HG03060 (cell line): ENCODE results near the gene BAIAP2L2.
"Not testable (repeated sequence)": the region's sequence is repeated elsewhere in the genome, so short reads cannot be mapped to it uniquely, and the experiment has no call there.

ENCODE experiments used
- ATAC-seq: cut with Tn5 transposase; IDR thresholded peaks from one replicate; pipeline ENCODE4 v1.9.1; 2021; ENCODE audit warnings: low read depth, moderate number of reproducible peaks; ENCODE audit not compliant: unreplicated experiment

BAIAP2L2 gene

DNA sequence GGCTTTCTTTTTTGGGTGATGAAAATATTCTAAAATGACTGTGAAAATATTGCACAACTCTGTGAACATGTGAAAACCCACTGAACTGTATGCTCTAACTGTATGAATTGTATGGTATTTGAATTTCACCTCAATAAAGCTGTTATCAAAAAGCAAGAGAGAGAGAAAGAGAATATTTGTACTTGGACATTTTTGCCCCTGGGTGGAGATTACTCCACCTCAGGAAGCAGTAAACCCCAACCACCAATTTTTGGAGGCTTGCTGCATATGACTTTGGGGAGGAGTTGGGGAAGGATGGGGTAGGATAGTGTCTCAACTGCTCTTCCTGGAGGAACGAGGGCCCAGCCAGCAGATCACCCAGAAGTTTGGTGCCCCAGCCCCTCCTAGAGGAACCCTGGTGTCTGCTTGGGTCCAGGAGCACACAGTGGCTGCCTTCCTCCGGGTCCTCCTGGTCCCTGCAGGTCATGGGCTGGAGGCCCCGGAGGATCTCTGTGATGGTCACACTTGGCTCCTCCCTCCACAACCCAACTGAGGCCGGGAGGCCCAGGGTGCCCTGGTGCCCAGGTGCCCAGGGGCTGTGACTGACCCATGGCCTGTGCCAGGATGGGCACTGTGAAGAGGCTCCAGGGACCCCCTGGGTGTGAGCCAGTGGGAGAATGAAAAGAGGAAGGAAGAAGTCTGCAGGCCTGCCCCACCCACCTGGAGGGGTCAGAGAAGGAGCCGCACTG, 68.6 kb downstream of the BAIAP2L2 start:
- no peak for ATAC-seq

DNA sequence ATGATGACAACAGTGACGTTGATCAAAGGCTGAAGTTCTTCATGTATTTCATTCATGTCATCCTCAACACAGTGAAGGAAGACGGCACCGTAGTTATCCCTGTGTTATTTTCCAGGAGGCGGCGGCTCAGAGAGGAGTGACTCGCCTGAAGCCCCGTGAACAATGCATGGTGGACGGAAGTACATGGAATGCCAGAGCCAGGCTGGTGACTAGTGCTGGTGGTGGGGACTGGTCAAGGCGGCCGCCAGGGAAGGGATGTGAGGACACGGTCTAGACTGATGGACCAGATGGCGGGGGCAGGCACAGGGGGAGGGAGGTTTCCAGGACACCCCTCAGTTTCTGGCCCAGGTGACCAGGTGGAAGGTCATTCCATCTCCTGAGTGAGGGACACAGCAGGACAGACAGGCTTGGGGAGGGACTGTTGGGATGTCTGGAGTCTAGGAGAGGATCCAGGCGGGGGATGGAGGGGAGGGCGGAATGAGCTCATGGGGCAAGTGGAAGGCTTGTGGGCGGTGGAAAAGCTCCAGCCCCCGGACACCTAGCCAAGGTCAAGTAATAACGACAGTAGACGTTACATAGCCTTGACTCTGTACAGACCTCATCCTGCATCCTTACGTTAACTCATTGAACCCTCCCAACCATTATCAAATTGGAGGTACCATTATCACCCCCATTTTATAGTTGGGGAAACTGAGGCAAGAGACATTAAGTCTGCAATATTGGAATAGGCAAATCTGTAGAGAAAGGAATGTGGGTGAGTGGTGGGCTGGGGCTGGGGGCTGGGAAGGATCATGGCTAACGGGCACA, 69.3 kb downstream of the BAIAP2L2 start:
- no peak for ATAC-seq

- ATAC-seq = no peak
Measured at GRCh38 chr22:38038890-38039812, 71.3 kb downstream of the BAIAP2L2 start.

- no peak for ATAC-seq
Measured at GRCh38 chr22:38038426-38038825, 72.1 kb downstream of the BAIAP2L2 start.

GRCh38 chr22:38037367-38038150, 72.9 kb downstream of the BAIAP2L2 start:
- ATAC-seq = not testable (repeated sequence)

- no peak for ATAC-seq
Measured at GRCh38 chr22:38036392-38037062, 74.0 kb downstream of the BAIAP2L2 start.

GRCh38 chr22:38035530-38035885, 75.0 kb downstream of the BAIAP2L2 start:
- no peak for ATAC-seq
